Testis (tissue), 3 donors: ENCODE results near the gene GPATCH4. TPM values are rescaled to one million over a fixed set of nuclear protein-coding genes. Genes with fewer than 3 reads are reported as not detected.

ENCODE experiments used
- DNase-seq: peaks from one replicate; pipeline ENCODE4 v3.0.0-alpha.2; 2019
- H3K27ac ChIP-seq, 2 donors: fragments of 200-600 bp; sonication (generic); one replicate each; pipeline ENCODE4 v1.5.1; 2019
- H3K27me3 ChIP-seq: fragments of 200-600 bp; sonication (generic); one replicate; pipeline ENCODE4 v1.5.1; 2019
- H3K36me3 ChIP-seq: fragments of 200-600 bp; sonication (generic); one replicate; pipeline ENCODE4 v1.5.1; 2017; ENCODE audit warnings: low read depth; ENCODE audit errors: missing control alignments
- H3K4me1 ChIP-seq: fragments of 200-600 bp; sonication (generic); one replicate; pipeline ENCODE4 v1.5.1; 2019
- H3K4me3 ChIP-seq, 2 donors: fragments of 200-600 bp; sonication (generic); one replicate each; pipeline ENCODE4 v1.5.1; 2017 to 2019
- H3K9me3 ChIP-seq: fragments of 200-600 bp; sonication (generic); one replicate; pipeline ENCODE4 v1.5.1; 2017
- POLR2A ChIP-seq: fragments of 450-650 bp; IDR thresholded peaks from one replicate; pipeline ENCODE4 v1.6.1; 2017; ENCODE audit warnings: antibody characterized with exemption, mild to moderate bottlenecking, moderate library complexity
- WGBS, 2 donors: methylation state at CpG; one replicate each; pipeline ENCODE4 v1.1.5; 2018; 5-methylcytosine and 5-hydroxymethylcytosine counted together
- intact Hi-C: fragments of 100-400 bp; cut with DNase I; formaldehyde crosslinking; loops from one replicate; pipeline ENCODE4 v1.15.1; 2023; ENCODE audit warnings: low total_unique reads
- polyA plus RNA-seq: library from polyadenylated mRNA; stranded (reverse); fragments of 350-450 nt; fragmentation: Illumina TruSeq; extraction: RNeasy Lipid Tissue Mini Kit (QIAGEN cat#74804); gene quantifications from one replicate; pipeline ENCODE4 v1.2.3, GENCODE V29; 2014; ENCODE audit warnings: low read depth, low replicate concordance; ENCODE audit not compliant: insufficient read depth
- total RNA-seq, 2 donors: library from RNA; depleted of rRNA; stranded (reverse); fragments of >200 nt; gene quantifications; one replicate each; pipeline ENCODE4 v1.2.3, GENCODE V29; 2016
- TF ChIP-seq, protein P1 (sequence below), 3 experiments: fragments of 450-650 bp in 2 of 3; fragments of 200-600 bp in 1 of 3; sonication (generic) in 1 of 3; IDR thresholded peaks; one replicate each; pipeline ENCODE4 v1.5.1; 2016 to 2019; ENCODE audit warnings: antibody characterized with exemption in 3 of 3, mild to moderate bottlenecking in 2 of 3, moderate library complexity in 1 of 3

GPATCH4 gene
- total and polyA plus RNA-seq, 3 donors from 2014 or later: 18.5 to 26.7 (median 21.6) TPM

GRCh38 chr1:156646738-156647211, 45.5 kb upstream of the GPATCH4 start:
- no peak for DNase-seq
- H3K27me3 ChIP-seq: no peaks in the 10 kb centered on the region

GRCh38 chr1:156645666-156646065, 44.4 kb upstream of the GPATCH4 start:
- Histone ChIP-seq H3K4me1 (peaks cover 6% of the 10 kb centered on the region), H3K27me3 (no peaks in the 10 kb centered on the region), H3K27ac (no peak overlapping the region), H3K4me3 (no peak overlapping the region), H3K9me3 (no peaks in the 10 kb centered on the region), H3K36me3 (no peaks in the 10 kb centered on the region)
- TF ChIP-seq POLR2A: no peak
- TF ChIP-seq, protein P1, sequence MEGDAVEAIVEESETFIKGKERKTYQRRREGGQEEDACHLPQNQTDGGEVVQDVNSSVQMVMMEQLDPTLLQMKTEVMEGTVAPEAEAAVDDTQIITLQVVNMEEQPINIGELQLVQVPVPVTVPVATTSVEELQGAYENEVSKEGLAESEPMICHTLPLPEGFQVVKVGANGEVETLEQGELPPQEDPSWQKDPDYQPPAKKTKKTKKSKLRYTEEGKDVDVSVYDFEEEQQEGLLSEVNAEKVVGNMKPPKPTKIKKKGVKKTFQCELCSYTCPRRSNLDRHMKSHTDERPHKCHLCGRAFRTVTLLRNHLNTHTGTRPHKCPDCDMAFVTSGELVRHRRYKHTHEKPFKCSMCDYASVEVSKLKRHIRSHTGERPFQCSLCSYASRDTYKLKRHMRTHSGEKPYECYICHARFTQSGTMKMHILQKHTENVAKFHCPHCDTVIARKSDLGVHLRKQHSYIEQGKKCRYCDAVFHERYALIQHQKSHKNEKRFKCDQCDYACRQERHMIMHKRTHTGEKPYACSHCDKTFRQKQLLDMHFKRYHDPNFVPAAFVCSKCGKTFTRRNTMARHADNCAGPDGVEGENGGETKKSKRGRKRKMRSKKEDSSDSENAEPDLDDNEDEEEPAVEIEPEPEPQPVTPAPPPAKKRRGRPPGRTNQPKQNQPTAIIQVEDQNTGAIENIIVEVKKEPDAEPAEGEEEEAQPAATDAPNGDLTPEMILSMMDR (IDR thresholded peaks at IDR 0.05): no peak
- WGBS, 2 donors: 90 to 91% methylated on average over 1 of the region's 1 CpG
- no peak for DNase-seq
- intact Hi-C loops: no loop called here

More at GRCh38 chr1:156646738-156647211, 45.5 kb upstream of the GPATCH4 start:
- no peaks in the 10 kb centered on the region for H3K9me3 ChIP-seq
- TF ChIP-seq, protein P1 (IDR thresholded peaks at IDR 0.05): no peak
- TF ChIP-seq POLR2A: no peak
- intact Hi-C loops: no loop called here
- peaks cover 6% of the 10 kb centered on the region for H3K4me1 ChIP-seq
- peak overlapping the region in 1 of 2 donors; percentile 17 for H3K4me3 ChIP-seq
- WGBS, 2 donors: 9 to 26% methylated on average over 6 to 48 of the region's 51 CpGs
- H3K27ac ChIP-seq: no peak overlapping the region
- H3K36me3 ChIP-seq: no peaks in the 10 kb centered on the region

GRCh38 chr1:156645056-156645455, 43.8 kb upstream of the GPATCH4 start:
- no peak for TF ChIP-seq POLR2A
- TF ChIP-seq, protein P1 (IDR thresholded peaks at IDR 0.05): no peak
- no peak overlapping the region for H3K27ac ChIP-seq
- no peaks in the 10 kb centered on the region for H3K36me3 ChIP-seq
- H3K4me1 ChIP-seq: peaks cover 6% of the 10 kb centered on the region
- WGBS, 2 donors: 67 to 71% methylated on average over 3 of the region's 3 CpGs
- H3K4me3 ChIP-seq: no peak overlapping the region
- intact Hi-C loops: no loop called here
- no peaks in the 10 kb centered on the region for H3K9me3 ChIP-seq
- no peak for DNase-seq
- H3K27me3 ChIP-seq: no peaks in the 10 kb centered on the region

DNA sequence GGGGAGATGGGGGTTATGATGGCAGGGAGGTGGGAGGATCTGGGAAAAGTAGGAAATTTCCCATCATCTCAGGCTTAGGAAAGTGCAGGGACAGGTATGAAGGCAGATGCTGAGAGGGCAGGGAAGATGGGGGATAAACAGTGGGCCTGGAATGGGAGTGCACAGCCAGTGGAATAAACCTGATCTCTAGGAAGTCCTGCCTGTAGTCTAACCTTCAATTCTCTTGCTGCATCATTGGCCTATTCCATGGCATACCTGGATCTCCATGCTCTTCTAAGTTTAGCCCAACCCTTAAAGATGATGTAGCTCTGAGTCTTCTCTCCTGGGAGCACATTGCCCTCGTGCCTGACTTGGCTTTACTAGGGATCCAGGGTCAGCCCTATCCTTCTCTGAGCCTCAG, 43.4 kb upstream of the GPATCH4 start:
- Histone ChIP-seq H3K27ac (no peak overlapping the region), H3K4me1 (peaks cover 6% of the 10 kb centered on the region), H3K27me3 (no peaks in the 10 kb centered on the region), H3K9me3 (no peaks in the 10 kb centered on the region), H3K36me3 (no peaks in the 10 kb centered on the region), H3K4me3 (no peak overlapping the region)
- intact Hi-C loops: no loop called here
- DNase-seq: no peak
- 62 to 67% methylated on average over 1 of the region's 1 CpG for WGBS, 2 donors
- TF ChIP-seq POLR2A: no peak
- TF ChIP-seq, protein P1 (IDR thresholded peaks at IDR 0.05): no peak

GRCh38 chr1:156644146-156644545, 42.9 kb upstream of the GPATCH4 start:
- WGBS, 2 donors: 97 to 100% methylated on average over 2 to 3 of the region's 3 CpGs
- intact Hi-C loops: no loop called here

More at GRCh38 chr1:156644146-156644545, 42.9 kb upstream of the GPATCH4 start:
- DNase-seq: no peak
- H3K4me3 ChIP-seq: no peak overlapping the region
- H3K36me3 ChIP-seq: no peaks in the 10 kb centered on the region
- no peaks in the 10 kb centered on the region for H3K27me3 ChIP-seq
- H3K9me3 ChIP-seq: no peaks in the 10 kb centered on the region
- TF ChIP-seq, protein P1 (IDR thresholded peaks at IDR 0.05): no peak
- TF ChIP-seq POLR2A: no peak
- peaks cover 9% of the 10 kb centered on the region for H3K4me1 ChIP-seq
- no peak overlapping the region for H3K27ac ChIP-seq
